ACHN (cell line): ENCODE measurements around the gene UQCRHL.

Experiments used
- DNase-seq: peaks from one replicate; pipeline ENCODE4 v3.0.0-alpha.2; 2015
- in situ Hi-C: cut with HindIII; loops from 2 replicates; pipeline ENCODE4 v1.10.0; 2017; ENCODE audit warnings: low sequenced_read_pairs, low pct_ligation_motif_present, low pct_unique_long_range_greater_than_20kb

Gene UQCRHL

GRCh38 chr1:15765495-15766194, 41.8 kb downstream of the UQCRHL start:
- in situ Hi-C loops: no loop called here
- peak; percentile 82 for DNase-seq

- in situ Hi-C loops: no loop called here
- no peak for DNase-seq
Measured at GRCh38 chr1:15764890-15765289, 42.6 kb downstream of the UQCRHL start.

- DNase-seq: no peak
- in situ Hi-C loops: no loop called here
Measured at GRCh38 chr1:15764269-15764764, 43.1 kb downstream of the UQCRHL start.

- in situ Hi-C loops: no loop called here
- DNase-seq: no peak
Measured at GRCh38 chr1:15762546-15762945, 44.9 kb downstream of the UQCRHL start.

GRCh38 chr1:15761366-15762128, 45.9 kb downstream of the UQCRHL start:
- in situ Hi-C loops: no loop called here
- no peak for DNase-seq

GRCh38 chr1:15760520-15761211, 46.8 kb downstream of the UQCRHL start:
- DNase-seq: peak; percentile 27
- in situ Hi-C loops: no loop called here

GRCh38 chr1:15758953-15759661, 48.3 kb downstream of the UQCRHL start:
- in situ Hi-C loops: no loop called here
- DNase-seq: no peak

GRCh38 chr1:15758343-15758931, 49.0 kb downstream of the UQCRHL start, which contains the start of gene FBLIM1:
Gene FBLIM1 (plus strand): TSS chr1:15758795. CDS start chr1:15764984, 6,189 bp downstream.
- DNase-seq: peak; percentile 14
- in situ Hi-C loops: no loop called here

GRCh38 chr1:15757575-15758342, 49.7 kb downstream of the UQCRHL start:
- DNase-seq: no peak
- in situ Hi-C loops: no loop called here
